ENCODE results near the gene SNRNP70. TPM values are rescaled to one million over a fixed set of nuclear protein-coding genes. Genes with fewer than 3 reads are reported as not detected.

The SNRNP70 gene
- total and polyA plus RNA-seq, 2 of the 13 experiments (the other 11 are each of a cell fraction or from before 2014, with no cell fraction given) = 150 to 210 TPM

GRCh38 chr19:49103331-49104085 is 18.3 kb downstream of the SNRNP70 start (continued):
- TF ChIP-seq RBFOX2 (IDR thresholded peaks at IDR 0.05; ENCODE audit: low read depth, low read length) = peak; percentile 56

- Histone ChIP-seq H3K79me2 (ENCODE audit: insufficient read depth, low read length) (no peaks in the 10 kb centered on the region), H3K27me3 (ENCODE audit: control insufficient read depth in 1 of 2, insufficient read depth in 2 of 2, low read length in 2 of 2) (no peaks in the 10 kb centered on the region), H3K36me3 (replicated peaks in 1 of 2; ENCODE audit: control insufficient read depth in 1 of 2, insufficient read depth in 2 of 2, low read length in 2 of 2) (peaks cover 33 to 88% of the 10 kb centered on the region in 2 experiments), H3K4me3 (replicated peaks in 1 of 3; ENCODE audit: insufficient read depth in 1 of 3, low read depth in 2 of 3, low read length in 3 of 3) (no peak overlapping the region), H3K4me2 (ENCODE audit: low read depth, low read length) (no peak overlapping the region), H3K4me1 (ENCODE audit: insufficient read depth, low read length) (no peaks in the 10 kb centered on the region), H3K27ac (ENCODE audit: extremely low read length, insufficient read depth, low read length) (no peak overlapping the region), H3K9ac (ENCODE audit: insufficient read depth, low read depth, low read length) (no peak overlapping the region), H2AFZ (ENCODE audit: low read length) (no peak overlapping the region), H4K20me1 (ENCODE audit: insufficient read depth, low read length) (peaks cover 26% of the 10 kb centered on the region), H3K9me3 (ENCODE audit: low read length) (no peaks in the 10 kb centered on the region)
- POLR2A ChIA-PET = interaction anchor here (1.8 kb wide), 1 partner anchor 10 kb away, joined by 4 read pairs; the partner anchor contains the start of gene LIN7B
- FAIRE-seq (no peak), DNase-seq (ENCODE audit: low spot score) (no peak), ATAC-seq (no peak)
- WGBS (ENCODE audit: low lambda C conversion rate) = 98% methylated on average over 28 of the region's 30 CpGs
- intact Hi-C loops (cut with micrococcal nuclease; ENCODE audit: unreplicated experiment) = no loop called here
- CTCF ChIA-PET (ENCODE audit: low intra/inter-chr PET ratio, low total read pairs) = no interaction called here
- TF ChIP-seq GRHL1 (CRISPR knock-in tag; conservative IDR thresholded peaks at IDR 0.05) (no peak), PCBP1 (IDR thresholded peaks at IDR 0.05; ENCODE audit: borderline replicate concordance, low read depth, low read length) (0 out of 2 replicates have a peak, but pooled peaks have one; percentile 44), AKNA (CRISPR knock-in tag; IDR thresholded peaks at IDR 0.05; ENCODE audit: borderline replicate concordance) (no peak), MAZ (IDR thresholded peaks at IDR 0.05; ENCODE audit: borderline replicate concordance, low read depth, low read length) (no peak), MAZ (CRISPR knock-in tag; IDR thresholded peaks at IDR 0.05; ENCODE audit: low read depth) (no peak), JUNB (CRISPR knock-in tag; IDR thresholded peaks at IDR 0.05; ENCODE audit: borderline replicate concordance) (no peak), AGO2 (optimal IDR thresholded peaks at IDR 0.05; ENCODE audit: low read depth, low read length) (peak; percentile 69), RBM22 (optimal IDR thresholded peaks at IDR 0.05; ENCODE audit: low read length) (peak; percentile 65), RBFOX2 (IDR thresholded peaks at IDR 0.05; ENCODE audit: low read depth, low read length) (peak; percentile 54)
- in situ Hi-C loops (cut with HindIII; ENCODE audit: extremely low pct_ligation_motif_present, low pct_unique_long_range_greater_than_20kb) = no loop called here
- BruUV-seq (replicated peaks) = no TSS peak
These were observed 19.1 kb downstream of the SNRNP70 start for GRCh38 chr19:49104229-49104864.
